Measurements from ENCODE around the gene TENM4.

The TENM4 gene

DNA sequence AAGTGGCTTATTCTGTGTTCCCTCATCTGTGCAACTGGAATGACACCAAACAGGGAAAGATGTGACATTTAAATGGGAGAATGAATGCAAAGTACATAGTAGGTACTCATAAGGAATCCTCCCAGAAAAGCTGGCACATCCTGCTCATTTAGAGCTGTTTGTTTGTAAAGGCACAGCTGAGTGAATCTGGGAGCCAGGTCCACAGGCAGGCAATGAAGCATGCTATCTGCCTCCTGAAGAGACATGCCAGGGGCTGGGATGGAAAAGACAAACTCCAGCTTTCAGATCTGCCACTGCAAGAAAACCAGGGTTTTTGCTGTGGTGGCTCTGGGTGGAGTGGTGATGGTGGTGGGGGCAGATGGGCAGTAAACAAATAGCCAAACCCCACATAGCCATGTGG, 150.1 kb downstream of the TENM4 start:
- in situ Hi-C loops (cut with MboI; ENCODE audit: low pct_unique_long_range_greater_than_20kb, low sequenced_read_pairs, unreplicated experiment): no loop called here
- DNase-seq (ENCODE audit: low spot score): no peak

GRCh38 chr11:79287952-79288351, 152.9 kb downstream of the TENM4 start:
- in situ Hi-C loops (cut with MboI; ENCODE audit: low pct_unique_long_range_greater_than_20kb, low sequenced_read_pairs, unreplicated experiment): no loop called here
- no peak for DNase-seq (ENCODE audit: low spot score)
- TF ChIP-seq, protein P1, sequence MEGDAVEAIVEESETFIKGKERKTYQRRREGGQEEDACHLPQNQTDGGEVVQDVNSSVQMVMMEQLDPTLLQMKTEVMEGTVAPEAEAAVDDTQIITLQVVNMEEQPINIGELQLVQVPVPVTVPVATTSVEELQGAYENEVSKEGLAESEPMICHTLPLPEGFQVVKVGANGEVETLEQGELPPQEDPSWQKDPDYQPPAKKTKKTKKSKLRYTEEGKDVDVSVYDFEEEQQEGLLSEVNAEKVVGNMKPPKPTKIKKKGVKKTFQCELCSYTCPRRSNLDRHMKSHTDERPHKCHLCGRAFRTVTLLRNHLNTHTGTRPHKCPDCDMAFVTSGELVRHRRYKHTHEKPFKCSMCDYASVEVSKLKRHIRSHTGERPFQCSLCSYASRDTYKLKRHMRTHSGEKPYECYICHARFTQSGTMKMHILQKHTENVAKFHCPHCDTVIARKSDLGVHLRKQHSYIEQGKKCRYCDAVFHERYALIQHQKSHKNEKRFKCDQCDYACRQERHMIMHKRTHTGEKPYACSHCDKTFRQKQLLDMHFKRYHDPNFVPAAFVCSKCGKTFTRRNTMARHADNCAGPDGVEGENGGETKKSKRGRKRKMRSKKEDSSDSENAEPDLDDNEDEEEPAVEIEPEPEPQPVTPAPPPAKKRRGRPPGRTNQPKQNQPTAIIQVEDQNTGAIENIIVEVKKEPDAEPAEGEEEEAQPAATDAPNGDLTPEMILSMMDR (IDR thresholded peaks at IDR 0.05; ENCODE audit: extremely low read depth, insufficient read depth, missing control alignments): no peak

More for the DNA sequence above, 150.1 kb downstream of the TENM4 start:
- TF ChIP-seq, protein P1 (IDR thresholded peaks at IDR 0.05; ENCODE audit: extremely low read depth, insufficient read depth, missing control alignments): no peak

DNA sequence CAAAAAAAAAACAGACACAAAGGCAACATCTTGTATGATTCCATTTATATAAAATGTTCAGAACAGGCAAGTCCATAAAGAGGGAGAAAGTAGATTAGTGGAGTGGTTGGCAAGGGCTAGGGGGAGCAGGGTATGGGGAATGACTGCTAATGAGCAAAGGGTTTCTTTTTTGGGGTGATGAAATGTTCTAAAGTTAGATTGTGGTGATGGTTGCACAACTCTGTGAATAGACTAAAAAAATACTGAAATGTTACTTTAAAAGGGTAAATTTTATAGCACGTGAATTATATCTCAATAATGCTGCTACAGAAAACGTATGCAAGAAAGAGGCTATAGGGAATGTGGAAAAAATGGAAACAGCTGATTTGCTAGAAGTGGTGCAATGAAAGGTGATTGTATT, 155.1 kb downstream of the TENM4 start:
- TF ChIP-seq, protein P1 (IDR thresholded peaks at IDR 0.05; ENCODE audit: extremely low read depth, insufficient read depth, missing control alignments): no peak
- no peak for DNase-seq (ENCODE audit: low spot score)
- in situ Hi-C loops (cut with MboI; ENCODE audit: low pct_unique_long_range_greater_than_20kb, low sequenced_read_pairs, unreplicated experiment): no loop called here

GRCh38 chr11:79276736-79277325, 164.0 kb downstream of the TENM4 start:
- in situ Hi-C loops (cut with MboI; ENCODE audit: low pct_unique_long_range_greater_than_20kb, low sequenced_read_pairs, unreplicated experiment): no loop called here
- TF ChIP-seq, protein P1 (IDR thresholded peaks at IDR 0.05; ENCODE audit: extremely low read depth, insufficient read depth, missing control alignments): no peak
- DNase-seq (ENCODE audit: low spot score): no peak

GRCh38 chr11:79274636-79275331, 166.0 kb downstream of the TENM4 start:
- no peak for DNase-seq (ENCODE audit: low spot score)
- TF ChIP-seq, protein P1 (IDR thresholded peaks at IDR 0.05; ENCODE audit: extremely low read depth, insufficient read depth, missing control alignments): no peak
- in situ Hi-C loops (cut with MboI; ENCODE audit: low pct_unique_long_range_greater_than_20kb, low sequenced_read_pairs, unreplicated experiment): no loop called here

GRCh38 chr11:79273781-79274180, 167.0 kb downstream of the TENM4 start:
- no peak for DNase-seq (ENCODE audit: low spot score)
- TF ChIP-seq, protein P1 (IDR thresholded peaks at IDR 0.05; ENCODE audit: extremely low read depth, insufficient read depth, missing control alignments): no peak
- in situ Hi-C loops (cut with MboI; ENCODE audit: low pct_unique_long_range_greater_than_20kb, low sequenced_read_pairs, unreplicated experiment): no loop called here
